HG03139 (cell line): ENCODE data around the gene PRDX4.
"Not testable (repeated sequence)": the region's sequence is repeated elsewhere in the genome, so short reads cannot be mapped to it uniquely, and the experiment has no call there.

Experiments
- ATAC-seq: cut with Tn5 transposase; IDR thresholded peaks from one replicate; pipeline ENCODE4 v1.9.1; 2021; ENCODE audit not compliant: unreplicated experiment

Gene PRDX4

GRCh38 chrX:23670528-23670927, 3.2 kb downstream of the PRDX4 start:
- ATAC-seq, result no peak

- no peak for ATAC-seq
Measured at GRCh38 chrX:23673108-23673507, 5.8 kb downstream of the PRDX4 start.

- not testable (repeated sequence) for ATAC-seq
Measured at GRCh38 chrX:23676486-23676885, 9.2 kb downstream of the PRDX4 start.

DNA sequence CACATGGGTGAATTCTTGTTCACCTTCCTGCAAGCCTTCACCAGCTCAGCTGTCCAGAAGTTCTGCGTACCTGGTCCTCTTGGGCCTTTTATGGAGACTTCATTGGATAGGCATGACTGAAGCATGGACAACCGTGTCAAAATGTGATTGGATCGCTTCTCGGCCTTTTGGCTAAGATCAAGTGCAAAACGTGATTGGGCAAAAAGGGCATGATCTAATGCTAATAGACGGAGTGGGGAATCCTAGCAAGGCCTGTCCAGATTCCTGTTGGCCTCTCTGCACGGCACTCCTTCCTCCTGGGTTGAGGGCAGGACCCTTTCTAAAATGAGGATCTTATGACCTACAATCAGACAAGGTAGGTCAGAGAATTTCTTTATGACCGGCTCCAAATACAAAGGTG, 24.9 kb downstream of the PRDX4 start:
- no peak for ATAC-seq

DNA sequence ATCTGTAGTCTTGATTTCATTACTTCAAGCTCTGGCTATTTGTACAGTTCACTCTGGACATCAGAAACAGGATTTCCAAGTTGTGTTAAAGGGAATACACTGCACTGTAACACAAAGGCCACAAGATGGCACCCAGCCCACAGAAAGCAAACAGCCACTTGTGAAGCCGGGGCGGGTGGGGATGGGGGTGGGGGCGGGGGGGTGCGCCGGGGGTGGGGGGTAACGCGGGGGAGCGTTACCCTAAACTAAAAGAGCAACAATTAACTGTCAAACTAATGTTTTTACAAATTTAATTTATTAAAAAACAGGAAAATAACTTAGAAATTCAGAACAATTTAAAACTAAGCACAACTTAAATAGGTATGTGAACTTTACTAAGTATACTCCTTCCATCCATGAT, 27.3 kb downstream of the PRDX4 start:
- ATAC-seq, result peak; percentile 67

GRCh38 chrX:23699636-23700194, 32.4 kb downstream of the PRDX4 start:
- peak; percentile 64 for ATAC-seq

DNA sequence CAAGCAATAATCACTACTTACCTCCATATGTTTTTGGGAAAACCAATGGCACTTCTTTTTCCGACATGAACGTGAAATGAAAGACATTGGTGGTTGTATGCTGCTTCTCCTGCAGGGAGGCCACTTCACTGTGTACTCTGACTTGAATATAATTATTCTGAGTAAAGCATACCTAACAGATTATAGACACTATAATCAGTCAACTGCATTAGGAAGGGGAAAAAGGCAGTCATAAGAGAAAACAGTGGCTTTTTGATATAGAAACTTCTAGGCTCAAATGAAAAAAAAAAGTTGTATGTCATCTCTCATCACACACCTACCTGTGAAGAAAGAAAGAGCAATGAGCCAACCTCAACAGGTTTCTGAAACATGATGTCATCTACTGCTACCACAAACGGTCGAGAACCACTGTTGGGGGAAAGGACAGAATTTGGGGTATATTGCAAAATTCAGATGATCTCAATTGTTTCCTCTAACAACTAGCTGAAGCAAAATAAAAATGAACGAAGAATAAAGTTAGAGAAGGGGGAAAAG, 37.4 kb downstream of the PRDX4 start:
- no peak for ATAC-seq

GRCh38 chrX:23705235-23705634, 37.9 kb downstream of the PRDX4 start:
- ATAC-seq, result no peak

DNA sequence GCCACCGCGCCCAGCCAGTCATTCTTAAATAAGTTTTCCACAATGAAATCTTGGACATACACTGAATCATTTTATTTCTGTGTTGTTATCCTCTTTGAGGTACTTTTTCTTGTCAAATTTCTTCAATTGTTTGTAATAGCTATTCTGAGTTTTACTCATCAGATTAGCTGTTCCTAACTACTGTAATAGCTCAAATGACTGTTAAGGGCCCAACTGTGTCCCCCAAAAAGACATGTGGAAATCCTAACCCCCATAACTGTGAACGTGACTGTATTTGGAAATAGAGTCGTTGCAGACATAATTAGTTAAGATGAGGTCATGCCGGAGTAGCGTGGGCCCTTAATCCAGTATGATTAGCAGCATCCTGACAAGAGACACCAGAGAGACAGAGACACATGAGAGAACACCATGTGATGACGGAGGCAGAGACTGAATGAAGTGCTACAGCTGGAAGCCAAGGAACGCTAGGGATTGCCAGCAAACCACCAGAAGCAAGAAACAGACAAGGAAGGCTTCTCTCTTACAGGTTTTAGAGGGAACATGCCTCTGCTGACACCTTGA, 52.9 kb downstream of the PRDX4 start:
- no peak for ATAC-seq

GRCh38 chrX:23726191-23726590, 58.9 kb downstream of the PRDX4 start:
- ATAC-seq, result no peak

GRCh38 chrX:23727206-23727605, 59.9 kb downstream of the PRDX4 start:
- ATAC-seq, result no peak

DNA sequence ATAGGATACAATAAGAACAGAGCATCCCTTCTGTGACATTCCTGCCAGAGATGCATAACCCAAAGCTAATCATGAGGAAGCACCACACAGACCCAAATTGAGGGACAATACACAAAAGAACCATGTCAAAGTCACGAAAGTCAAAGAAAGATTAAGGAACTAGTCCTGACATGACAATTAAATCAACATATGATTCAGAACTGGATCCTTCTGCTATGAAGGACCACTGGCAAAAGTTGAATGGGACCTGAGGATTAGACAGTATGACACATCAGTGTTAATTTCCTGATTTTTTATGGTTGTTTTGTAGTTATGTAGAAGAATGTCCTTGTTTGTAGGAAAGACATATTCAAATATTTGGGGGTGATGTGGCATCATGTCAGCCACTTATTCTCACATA, 61.9 kb downstream of the PRDX4 start:
- ATAC-seq, result no peak

DNA sequence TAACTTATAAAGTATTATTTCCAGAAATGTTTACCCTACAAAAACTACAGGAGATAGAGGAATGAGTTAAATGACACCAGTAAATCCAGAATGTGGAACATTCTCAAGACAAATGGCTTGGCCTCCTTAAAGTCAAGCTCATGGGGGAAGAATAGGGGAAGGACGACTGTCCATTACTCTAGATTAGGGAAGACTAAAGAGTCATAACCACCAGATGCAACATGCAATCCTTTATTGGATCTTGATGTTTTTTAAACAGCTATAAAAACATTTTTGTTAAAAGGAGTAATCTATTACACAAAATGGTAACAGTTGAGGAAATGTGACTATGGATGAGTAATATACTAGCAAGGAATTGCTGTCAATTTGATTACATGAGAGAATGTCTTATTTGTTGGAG, 64.7 kb downstream of the PRDX4 start:
- ATAC-seq, result no peak

GRCh38 chrX:23732704-23733103, 65.4 kb downstream of the PRDX4 start:
- peak; percentile 83 for ATAC-seq
